ENCODE results near the gene RGS14.
"Not testable (repeated sequence)": the region's sequence is repeated elsewhere in the genome, so short reads cannot be mapped to it uniquely, and the experiment has no call there.

RGS14 gene

GRCh38 chr5:177405312-177405711 lies 47.6 kb downstream of the RGS14 start:
- DNase-seq: no peak

GRCh38 chr5:177405805-177406204 lies 48.1 kb downstream of the RGS14 start:
- DNase-seq: no peak

- DNase-seq: no peak
Observed at GRCh38 chr5:177409043-177409801, 51.5 kb downstream of the RGS14 start, which contains the start of gene F12. Gene F12, minus strand, starts transcription at chr5:177409564. Its CDS starts 37 bp downstream, at chr5:177409527.

GRCh38 chr5:177410575-177410974 lies 52.9 kb downstream of the RGS14 start:
- DNase-seq: no peak

GRCh38 chr5:177412603-177413233 lies 55.0 kb downstream of the RGS14 start:
- peak; percentile 88 for DNase-seq

GRCh38 chr5:177414481-177414880 lies 56.8 kb downstream of the RGS14 start:
- DNase-seq: no peak

GRCh38 chr5:177417081-177417480 lies 59.4 kb downstream of the RGS14 start:
- not testable (repeated sequence) for DNase-seq

- DNase-seq: no peak
Observed at GRCh38 chr5:177419046-177419445, 61.3 kb downstream of the RGS14 start.

GRCh38 chr5:177420472-177420871 lies 62.7 kb downstream of the RGS14 start:
- DNase-seq: not testable (repeated sequence)

GRCh38 chr5:177421062-177421798 lies 63.5 kb downstream of the RGS14 start:
- DNase-seq: no peak
